NCI-H1092 (cell line): Measurements from ENCODE around the gene DGKI.

Source experiments
- DNase-seq: peaks from one replicate; lab custom pipeline; 2025; lab: John Stamatoyannopoulos, UW

Gene DGKI

DNA sequence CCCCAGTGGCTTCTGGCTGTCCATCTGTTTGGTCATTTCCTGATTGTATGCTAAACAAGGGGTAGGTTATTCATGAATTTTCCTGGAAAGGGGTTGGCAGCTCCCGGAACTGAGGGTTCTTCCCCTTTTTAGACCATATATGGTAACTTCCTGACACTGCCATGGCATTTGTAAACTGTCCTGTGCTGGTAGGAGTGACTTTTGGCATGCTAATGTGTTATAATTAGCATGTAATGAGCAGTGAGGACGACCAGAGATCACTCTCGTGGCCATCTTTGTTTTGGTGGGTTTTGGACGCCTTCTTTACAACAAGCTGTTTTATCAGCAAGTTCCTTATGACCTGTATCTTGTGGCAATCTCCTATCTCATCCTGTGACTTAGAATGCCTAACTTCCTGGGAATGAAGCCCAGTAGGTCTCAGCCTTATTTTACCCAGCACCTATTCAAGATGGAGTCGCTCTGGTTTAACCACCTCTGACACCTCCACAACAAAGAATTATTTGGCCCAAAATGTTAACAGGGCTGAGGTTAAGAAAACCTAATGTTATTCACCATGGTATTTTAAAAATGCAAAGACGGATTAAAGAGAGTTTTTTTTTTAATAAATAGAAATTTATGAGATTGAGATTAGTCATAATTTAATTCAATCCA, 500.9 kb downstream of the DGKI start:
- no peak for DNase-seq

DNA sequence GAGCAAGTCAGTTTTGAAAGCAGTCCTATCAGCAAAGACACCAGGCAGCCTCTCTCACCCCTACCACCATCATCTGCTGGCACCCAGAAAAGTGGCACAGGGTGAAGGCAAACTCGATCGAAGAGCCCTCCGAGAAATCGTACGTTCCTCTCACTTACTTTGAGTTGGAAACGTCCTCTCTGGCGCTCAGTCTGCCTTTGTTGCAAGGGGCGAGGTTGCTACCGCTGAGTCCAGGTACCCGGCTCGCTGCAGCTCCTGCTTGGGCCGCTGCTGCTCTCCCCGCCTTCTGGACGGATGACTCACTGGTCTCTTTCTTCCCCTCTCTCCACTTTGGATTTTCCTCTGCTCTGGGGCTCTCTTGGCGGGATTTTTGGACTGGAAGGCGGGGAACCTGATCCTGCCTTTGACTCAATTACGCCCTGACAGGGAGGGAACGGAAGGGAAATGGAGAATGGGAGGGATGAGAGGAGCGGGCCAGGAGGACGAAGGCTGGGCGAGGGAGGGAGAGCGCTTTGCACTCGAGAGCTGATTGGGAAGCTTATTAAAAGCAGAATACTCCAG, 503.4 kb downstream of the DGKI start, which contains the start of gene PTN:
Gene PTN (minus strand): TSS at position 453 of the 561 bp plus-strand sequence. CDS start 88,760 bp downstream, outside the sequence.
- DNase-seq = peak; percentile 68

DNA sequence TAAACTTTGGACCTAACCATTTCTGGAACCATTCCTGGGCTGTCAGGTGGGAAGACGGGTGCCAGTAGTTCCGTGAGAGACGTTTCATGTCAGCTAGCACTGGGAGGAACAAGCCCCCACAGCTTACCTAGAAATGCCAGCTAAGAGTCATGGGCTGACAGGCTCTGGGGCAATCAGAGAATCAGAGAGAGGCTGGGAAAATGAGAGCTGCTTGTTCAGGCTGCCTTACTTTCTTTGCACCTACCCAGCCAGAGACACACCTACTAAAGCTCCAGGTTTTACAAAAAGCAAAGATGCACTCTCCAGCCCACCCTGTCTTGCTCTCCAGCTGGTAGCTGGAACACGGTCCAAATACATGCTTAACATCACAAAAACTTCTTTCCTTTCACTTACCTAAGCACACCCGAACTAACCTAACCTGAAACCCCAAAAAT, 503.9 kb downstream of the DGKI start:
- no peak for DNase-seq

DNA sequence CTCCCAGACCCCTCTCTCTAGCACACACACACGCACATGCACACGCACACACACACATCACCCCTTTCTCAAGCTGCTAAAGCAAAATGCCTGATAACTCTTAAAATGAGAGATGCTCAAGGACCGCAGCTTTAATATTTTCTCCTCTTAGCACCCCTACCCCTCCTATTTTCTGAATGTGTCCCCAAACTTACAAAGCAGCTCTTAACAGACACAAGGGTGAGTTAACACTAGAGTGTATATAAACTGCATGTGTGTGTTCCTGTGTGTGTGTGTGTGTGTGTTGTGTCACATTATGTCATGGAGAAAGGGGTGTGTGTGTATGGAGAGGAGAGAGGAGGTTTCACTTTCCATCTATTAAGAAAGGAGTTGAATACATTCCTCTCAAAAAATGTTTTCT, 504.5 kb downstream of the DGKI start:
- DNase-seq = no peak

DNA sequence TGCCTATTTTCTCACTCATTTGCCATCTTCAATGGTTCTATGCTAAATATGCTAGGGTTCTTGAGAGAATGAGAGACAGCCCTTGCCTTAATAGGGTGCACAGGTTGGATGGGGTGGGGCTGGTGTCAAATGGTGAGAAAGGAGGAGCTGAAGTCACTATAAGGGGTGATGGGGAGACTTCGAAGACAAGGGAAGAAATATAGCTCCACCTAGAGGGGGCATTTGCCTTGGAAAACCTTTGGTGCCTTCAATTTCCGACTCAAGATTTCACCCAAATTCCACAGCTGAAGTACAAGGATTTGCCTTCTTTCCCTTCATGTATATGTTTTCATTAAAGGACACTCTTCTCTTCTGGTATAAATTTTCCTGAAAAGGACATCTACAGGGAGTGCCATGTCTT, 508.9 kb downstream of the DGKI start:
- no peak for DNase-seq

DNA sequence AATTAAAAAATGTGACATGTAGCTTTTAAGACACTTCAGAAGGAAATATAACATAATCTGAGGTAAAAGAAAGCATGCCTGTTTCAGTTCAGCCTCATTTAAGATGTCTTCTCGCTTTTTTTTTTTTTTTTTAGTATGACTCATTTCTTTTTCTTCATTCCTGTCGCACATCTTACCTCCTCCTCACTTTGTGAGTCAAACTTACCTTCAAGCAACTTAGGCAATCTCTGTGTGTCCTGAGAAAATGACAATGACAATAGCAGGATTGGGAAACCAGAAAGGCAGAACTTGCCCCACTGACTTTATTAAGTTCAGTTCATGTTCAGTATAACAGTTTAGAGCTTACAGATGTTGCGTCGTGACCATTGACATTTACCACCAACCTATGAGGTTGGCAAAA, 511.0 kb downstream of the DGKI start:
- DNase-seq = no peak

DNA sequence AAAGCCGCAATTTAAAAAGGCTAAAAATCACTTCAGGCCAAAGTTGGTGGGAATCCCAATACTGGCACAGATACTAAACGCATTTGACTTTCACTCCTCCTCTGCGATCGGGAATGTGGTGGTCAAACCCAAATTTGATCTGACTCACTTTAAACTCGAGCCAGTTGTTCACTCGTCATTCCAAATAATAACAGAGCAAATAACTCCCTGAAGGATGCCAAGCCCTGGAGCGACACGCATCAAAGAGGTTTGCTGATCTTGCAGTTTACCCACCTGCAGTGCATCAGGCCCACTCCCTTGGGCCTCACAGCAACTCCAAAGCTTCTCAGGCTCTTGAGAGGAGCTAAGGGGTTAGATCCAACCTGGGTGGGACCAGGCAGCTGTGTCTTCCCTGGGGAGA, 515.4 kb downstream of the DGKI start:
- DNase-seq = peak; percentile 75
